IMR-90 (cell line): ENCODE results near the gene OLFM4. TPM values are rescaled to one million over a fixed set of nuclear protein-coding genes. Genes with fewer than 3 reads are reported as not detected.

Source experiments
- ATAC-seq: fragments of 200-7000 bp; cut with Tn5 transposase; 2 replicates; pipeline ENCODE4 v1.9.1; 2020; ENCODE audit warnings: low read depth, mild to moderate bottlenecking, moderate library complexity
- BruUV-seq: library from RNA; stranded (reverse); fragments of 400-500 nt; replicated peaks from 2 replicates; lab custom pipeline; 2021; lab: Mats Ljungman, UMichigan
- CTCF ChIA-PET: fragments of 300-600 bp; formaldehyde crosslinking; extraction: SDS; loops from one replicate; lab custom pipeline; 2021; ENCODE audit warnings: antibody characterized with exemption; lab: Yijun Ruan, JAX
- POLR2A ChIA-PET: fragments of 300-600 bp; sonication (Branson Sonifier 250); formaldehyde crosslinking; loops from one replicate; lab custom pipeline; 2022; ENCODE audit warnings: antibody characterized with exemption; ENCODE audit not compliant: unreplicated experiment; lab: Charles Lee
- DNase-seq: peaks from one replicate; pipeline ENCODE4 v3.0.0; 2013
- H2AFZ ChIP-seq: replicated peaks from 2 replicates; pipeline ENCODE3; 2013; ENCODE audit warnings: low read length, mild to moderate bottlenecking; ENCODE audit not compliant: poor library complexity
- H2AK5ac ChIP-seq: 2 replicates; pipeline ENCODE4 v1.6.1; 2013; ENCODE audit warnings: low read depth, low read length, inconsistent platforms
- H2AK9ac ChIP-seq: replicated peaks from 2 replicates; pipeline ENCODE3; 2013; ENCODE audit warnings: mild to moderate bottlenecking, low read depth, low read length, moderate library complexity; ENCODE audit not compliant: poor library complexity
- H2BK120ac ChIP-seq: 2 replicates; pipeline ENCODE4 v1.6.1; 2013; ENCODE audit warnings: low read depth, low read length, inconsistent platforms
- H2BK15ac ChIP-seq: 3 replicates; pipeline ENCODE4 v1.6.1; 2013; ENCODE audit warnings: low read depth, low read length, inconsistent platforms
- H2BK20ac ChIP-seq: 2 replicates; pipeline ENCODE4 v1.6.1; 2013; ENCODE audit warnings: low read depth, mild to moderate bottlenecking, inconsistent platforms, low read length, moderate library complexity
- H2BK5ac ChIP-seq: 2 replicates; pipeline ENCODE4 v1.6.1; 2013; ENCODE audit warnings: mild to moderate bottlenecking, low read depth, low read length, inconsistent platforms; ENCODE audit not compliant: poor library complexity, severe bottlenecking
- H3K14ac ChIP-seq: replicated peaks from 2 replicates; pipeline ENCODE4 v1.6.1; 2013; ENCODE audit warnings: low read depth, low read length, inconsistent platforms
- H3K18ac ChIP-seq: 2 replicates; pipeline ENCODE4 v1.6.1; 2013; ENCODE audit warnings: low read depth, low read length, control low read depth
- H3K23ac ChIP-seq: 2 replicates; pipeline ENCODE4 v1.6.1; 2013; ENCODE audit warnings: low read depth, low read length, inconsistent platforms
- H3K27ac ChIP-seq: 2 replicates; pipeline ENCODE4 v1.5.1; 2013; ENCODE audit warnings: mild to moderate bottlenecking, control low read depth, low read length; ENCODE audit not compliant: insufficient read depth
- H3K27me3 ChIP-seq: 2 replicates; pipeline ENCODE4 v1.6.1; 2013; ENCODE audit warnings: low read length; ENCODE audit not compliant: control insufficient read depth, insufficient read depth
- H3K36me3 ChIP-seq: 2 replicates; pipeline ENCODE4 v1.6.1; 2013; ENCODE audit warnings: low read length, mixed read lengths; ENCODE audit not compliant: control insufficient read depth, insufficient read depth
- H3K4ac ChIP-seq: 2 replicates; pipeline ENCODE4 v1.6.1; 2013; ENCODE audit warnings: low read depth, low read length, inconsistent platforms
- H3K4me1 ChIP-seq: 2 replicates; pipeline ENCODE4 v1.6.1; 2013; ENCODE audit warnings: low read length, mixed read lengths; ENCODE audit not compliant: control insufficient read depth, insufficient read depth
- H3K4me2 ChIP-seq: 2 replicates; pipeline ENCODE4 v1.6.1; 2013; ENCODE audit warnings: low read depth, mild to moderate bottlenecking, control low read depth, low read length, moderate library complexity
- H3K4me3 ChIP-seq: 2 replicates; pipeline ENCODE4 v1.5.1; 2013; ENCODE audit warnings: low read depth, mild to moderate bottlenecking, control low read depth, low read length, moderate library complexity; ENCODE audit not compliant: insufficient read depth
- H3K56ac ChIP-seq: 2 replicates; pipeline ENCODE4 v1.6.1; 2013; ENCODE audit warnings: low read length, inconsistent platforms; ENCODE audit not compliant: insufficient read depth; ENCODE audit errors: extremely low read depth
- H3K79me1 ChIP-seq, 2 experiments: 2 replicates each; pipeline ENCODE4 v1.6.1; 2013; ENCODE audit warnings: low read length in 2 of 2, inconsistent platforms in 1 of 2, low read depth in 1 of 2
- H3K9ac ChIP-seq: 2 replicates; pipeline ENCODE4 v1.6.1; 2013; ENCODE audit warnings: low read depth, low read length, control low read depth
- H3K9me1 ChIP-seq: 2 replicates; pipeline ENCODE4 v1.6.1; 2013; ENCODE audit warnings: low read length, inconsistent platforms; ENCODE audit not compliant: insufficient read depth
- H3K9me3 ChIP-seq: 2 replicates; pipeline ENCODE4 v1.6.1; 2013; ENCODE audit warnings: low read length; ENCODE audit not compliant: control insufficient read depth, insufficient read depth
- H4K20me1 ChIP-seq: 2 replicates; pipeline ENCODE4 v1.6.1; 2013; ENCODE audit warnings: low read length, inconsistent platforms; ENCODE audit not compliant: insufficient read depth
- H4K5ac ChIP-seq: 2 replicates; pipeline ENCODE4 v1.6.1; 2013; ENCODE audit warnings: mild to moderate bottlenecking, low read depth, low read length, control low read depth
- H4K8ac ChIP-seq, 2 experiments: 2 replicates each; pipeline ENCODE4 v1.6.1; 2013; ENCODE audit warnings: low read depth in 2 of 2, low read length in 2 of 2, control low read depth in 1 of 2, inconsistent platforms in 1 of 2
- H4K91ac ChIP-seq: 2 replicates; pipeline ENCODE4 v1.6.1; 2013; ENCODE audit warnings: low read depth, low read length, inconsistent platforms; ENCODE audit not compliant: insufficient read depth
- BHLHE40 ChIP-seq: fragments of 150-350 bp; IDR thresholded peaks from 2 replicates; pipeline ENCODE4 v1.6.1; 2016; ENCODE audit warnings: mild to moderate bottlenecking, low read depth, low read length
- CTCF ChIP-seq: conservative IDR thresholded peaks from 2 replicates; pipeline ENCODE4 v1.5.1; 2012; ENCODE audit warnings: mild to moderate bottlenecking, low read depth, low read length, improper control_type of control experiment
- FOS ChIP-seq: fragments of 150-350 bp; IDR thresholded peaks from 2 replicates; pipeline ENCODE4 v1.6.1; 2016; ENCODE audit warnings: low read depth, low read length
- MAZ ChIP-seq: IDR thresholded peaks from 2 replicates; pipeline ENCODE4 v1.6.1; 2012; ENCODE audit warnings: low read depth, mild to moderate bottlenecking, low read length, improper control_type of control experiment, moderate library complexity, borderline replicate concordance
- RAD21 ChIP-seq: IDR thresholded peaks from 2 replicates; pipeline ENCODE4 v1.6.1; 2012; ENCODE audit warnings: low read length, improper control_type of control experiment
- RCOR1 ChIP-seq: IDR thresholded peaks from 2 replicates; pipeline ENCODE4 v1.6.1; 2012; ENCODE audit warnings: mild to moderate bottlenecking, low read length, improper control_type of control experiment; ENCODE audit not compliant: insufficient replicate concordance
- RFX5 ChIP-seq: IDR thresholded peaks from 2 replicates; pipeline ENCODE4 v1.8.0; 2012; ENCODE audit warnings: low read depth, mild to moderate bottlenecking, low read length, moderate library complexity
- SMC3 ChIP-seq: fragments of 150-350 bp; IDR thresholded peaks from 2 replicates; pipeline ENCODE4 v1.6.1; 2016; ENCODE audit warnings: low read depth, mild to moderate bottlenecking, antibody characterized with exemption, low read length, moderate library complexity
- USF2 ChIP-seq: fragments of 150-350 bp; IDR thresholded peaks from 2 replicates; pipeline ENCODE4 v1.6.1; 2017; ENCODE audit warnings: mild to moderate bottlenecking, antibody characterized with exemption, low read length, low read depth
- WGBS, 2 experiments: methylation state at CpG; one replicate each; pipeline versions ENCODE4 v1.1.5 to v1.1.7; 2013; ENCODE audit warnings: missing lambda C conversion rate in 2 of 2; ENCODE audit not compliant: insufficient read length in 1 of 2; ENCODE audit errors: extremely low coverage in 2 of 2; 5-methylcytosine and 5-hydroxymethylcytosine counted together
- dilution Hi-C: fragments of 300-500 bp; cut with HindIII; formaldehyde crosslinking; loops from one replicate; pipeline ENCODE4 v1.14.3; 2018; ENCODE audit warnings: low sequenced_read_pairs; ENCODE audit not compliant: unreplicated experiment
- in situ Hi-C: fragments of 300-500 bp; cut with MboI; formaldehyde crosslinking; loops from 3 replicates; pipeline ENCODE4 v1.14.3; 2019; ENCODE audit warnings: low sequenced_read_pairs, inconsistent platforms, mixed read lengths
- intact Hi-C: fragments of 100-400 bp; cut with micrococcal nuclease; formaldehyde crosslinking; loops from 2 replicates; pipeline ENCODE4 v1.10.0; 2022
- polyA plus RNA-seq, 3 experiments: library from polyadenylated mRNA; depleted of rRNA; stranded (reverse); fragments of >200 nt; gene quantifications; 2 replicates each; pipeline ENCODE4 v1.2.3, GENCODE V29; 2012; ENCODE audit warnings: low replicate concordance in 1 of 3
- total RNA-seq: library from RNA; depleted of rRNA; stranded (reverse); fragments of >200 nt; gene quantifications from 2 replicates; pipeline ENCODE4 v1.2.3, GENCODE V29; 2012

The OLFM4 gene
- total and polyA plus RNA-seq, 2 of the 4 experiments (the other 2 are of a cell fraction), result not detected

GRCh38 chr13:53017433-53017970 lies 11.1 kb upstream of the OLFM4 start:
- 83% methylated on average over 2 of the region's 5 CpGs; no CpG with 5 or more reads in 1 of the 2 experiments for WGBS, 2 experiments

More at GRCh38 chr13:53017433-53017970, 11.1 kb upstream of the OLFM4 start:
- Histone ChIP-seq H3K27ac (no peak overlapping the region), H3K9ac (no peak overlapping the region), H3K4me2 (no peak overlapping the region), H2AK5ac (no peak overlapping the region), H2AK9ac (no peak overlapping the region), H3K4ac (no peak overlapping the region), H2BK120ac (no peak overlapping the region), H3K18ac (no peak overlapping the region), H4K20me1 (no peaks in the 10 kb centered on the region), H2BK20ac (no peak overlapping the region), H3K56ac (no peak overlapping the region), H3K14ac (no peak overlapping the region), H2BK15ac (no peak overlapping the region), H2AFZ (no peak overlapping the region), H3K36me3 (no peaks in the 10 kb centered on the region), H4K5ac (no peak overlapping the region), H3K9me3 (peaks cover 8% of the 10 kb centered on the region), H3K27me3 (no peaks in the 10 kb centered on the region), H3K9me1 (no peaks in the 10 kb centered on the region), H4K91ac (no peak overlapping the region), H3K4me3 (no peak overlapping the region), H2BK5ac (no peak overlapping the region), H3K4me1 (no peaks in the 10 kb centered on the region), H3K23ac (no peak overlapping the region), H3K79me1 (no peaks in the 10 kb centered on the region), H4K8ac (no peak overlapping the region)
- DNase-seq (no peak), ATAC-seq (no peak)
- in situ Hi-C loops (no loop called here), intact Hi-C loops (no loop called here), dilution Hi-C loops (no loop called here)
- TF ChIP-seq USF2 (no peak), RAD21 (no peak), CTCF (no peak), RFX5 (no peak), BHLHE40 (no peak), RCOR1 (no peak), FOS (no peak), SMC3 (no peak), MAZ (no peak)
- CTCF ChIA-PET, result no interaction called here
- POLR2A ChIA-PET, result no interaction called here
- BruUV-seq, result no TSS peak
